IPS-15b (cell line): ENCODE data around the gene C16orf86.

ENCODE experiments used
- H3K27me3 ChIP-seq: one replicate; pipeline ENCODE4 v1.6.1; 2013; ENCODE audit warnings: low read length; ENCODE audit not compliant: control insufficient read depth, insufficient read depth
- H3K36me3 ChIP-seq: one replicate; pipeline ENCODE4 v1.6.1; 2013; ENCODE audit warnings: low read length; ENCODE audit not compliant: control insufficient read depth, insufficient read depth
- H3K4me1 ChIP-seq: one replicate; pipeline ENCODE4 v1.6.1; 2013; ENCODE audit warnings: mild to moderate bottlenecking, low read length; ENCODE audit not compliant: control insufficient read depth, insufficient read depth
- H3K4me3 ChIP-seq: one replicate; pipeline ENCODE4 v1.5.1; 2013; ENCODE audit warnings: low read depth, low read length
- H3K9ac ChIP-seq: one replicate; pipeline ENCODE4 v1.6.1; 2013; ENCODE audit warnings: low read depth, mild to moderate bottlenecking, low read length
- H3K9me3 ChIP-seq: one replicate; pipeline ENCODE4 v1.6.1; 2013; ENCODE audit warnings: mild to moderate bottlenecking, low read length; ENCODE audit not compliant: control insufficient read depth, insufficient read depth

The C16orf86 gene

DNA sequence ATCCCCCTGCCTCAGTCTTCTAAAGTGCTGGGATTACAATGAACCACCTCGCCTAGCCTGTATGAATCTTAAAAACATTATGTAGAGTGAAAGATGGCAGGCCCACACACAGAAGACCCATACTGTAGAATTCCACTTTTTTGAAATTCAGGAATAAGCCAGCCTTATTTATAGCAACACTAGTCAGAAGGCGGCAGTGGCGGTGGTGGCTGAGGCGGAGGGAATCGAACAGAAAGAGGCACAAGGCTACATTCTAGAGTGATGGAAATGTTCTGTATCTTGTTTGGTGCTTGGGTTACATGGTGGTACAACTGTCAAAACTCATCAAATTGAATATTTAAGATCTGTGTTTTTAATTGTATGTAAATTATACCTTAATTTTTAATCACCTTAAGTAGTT is 41.2 kb downstream of the C16orf86 start:
- Histone ChIP-seq H3K4me1 (peaks cover 4% of the 10 kb centered on the region), H3K4me3 (no peak overlapping the region), H3K36me3 (no peaks in the 10 kb centered on the region)

DNA sequence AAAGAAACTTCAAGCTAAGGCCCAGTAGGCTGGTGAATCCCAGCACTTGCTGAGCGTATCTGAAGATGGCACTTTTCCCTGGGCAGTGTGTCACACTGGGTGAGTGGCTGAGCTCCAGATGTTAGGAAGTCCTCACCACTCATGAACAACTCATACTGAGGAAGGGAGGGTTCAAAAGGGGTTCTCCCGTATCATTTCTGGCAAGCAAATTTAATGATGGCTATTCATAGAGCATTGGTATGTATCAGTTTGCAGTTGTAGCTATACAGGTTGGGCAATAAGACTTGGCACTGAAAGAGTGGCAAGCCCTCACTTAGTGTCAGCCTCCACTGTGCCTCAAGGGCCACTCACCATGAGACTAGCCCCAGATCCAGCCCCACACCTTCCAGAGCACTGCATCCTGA is 41.8 kb downstream of the C16orf86 start:
- no peak overlapping the region for H3K4me3 ChIP-seq
- H3K4me1 ChIP-seq, result peaks cover 4% of the 10 kb centered on the region
- H3K9ac ChIP-seq, result no peak overlapping the region
- no peaks in the 10 kb centered on the region for H3K9me3 ChIP-seq
- no peaks in the 10 kb centered on the region for H3K36me3 ChIP-seq
- no peaks in the 10 kb centered on the region for H3K27me3 ChIP-seq

More for the DNA sequence above, 41.2 kb downstream of the C16orf86 start:
- no peak overlapping the region for H3K9ac ChIP-seq
- no peaks in the 10 kb centered on the region for H3K9me3 ChIP-seq
- H3K27me3 ChIP-seq, result no peaks in the 10 kb centered on the region

DNA sequence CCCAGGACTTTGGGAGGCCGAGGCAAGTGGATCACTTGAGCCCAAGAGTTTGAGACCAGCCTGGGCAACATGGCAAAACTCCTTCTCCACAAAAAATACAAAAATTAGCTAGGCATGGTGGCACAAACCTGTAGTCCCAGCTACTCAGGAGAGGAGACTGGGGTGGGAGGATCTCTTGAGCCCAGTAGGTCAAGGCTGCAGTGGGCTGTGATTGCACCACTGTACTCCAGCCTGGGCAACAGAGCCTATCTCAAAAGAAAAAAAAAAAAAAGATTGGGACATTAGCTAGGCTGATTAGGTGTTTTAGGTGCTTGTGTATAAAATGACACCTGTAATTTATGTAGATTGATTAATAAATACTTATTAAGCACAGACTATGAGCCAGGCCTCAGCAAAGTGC is 42.4 kb downstream of the C16orf86 start:
- Histone ChIP-seq H3K9me3 (no peaks in the 10 kb centered on the region), H3K9ac (no peak overlapping the region), H3K27me3 (no peaks in the 10 kb centered on the region), H3K36me3 (no peaks in the 10 kb centered on the region), H3K4me1 (peaks cover 6% of the 10 kb centered on the region), H3K4me3 (no peak overlapping the region)

DNA sequence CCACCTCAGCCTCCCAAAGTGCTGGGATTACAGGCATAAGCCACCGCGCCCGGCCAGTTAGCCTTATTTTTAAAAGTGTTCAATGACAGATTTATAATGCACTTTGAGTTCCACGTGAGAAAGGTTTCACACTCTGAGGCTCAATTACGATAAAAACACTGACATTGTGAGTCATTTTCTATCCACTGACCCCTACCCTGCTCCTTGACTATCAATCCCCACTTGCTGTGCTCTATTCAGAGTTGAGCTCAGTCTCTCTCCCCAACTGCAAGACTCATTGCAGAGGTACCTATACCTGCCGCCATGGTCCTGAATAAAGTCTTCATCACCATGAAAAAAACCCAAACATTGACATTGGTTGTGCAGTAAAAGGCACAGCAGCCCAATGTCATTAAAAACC is 44.0 kb downstream of the C16orf86 start:
- Histone ChIP-seq H3K36me3 (no peaks in the 10 kb centered on the region), H3K9ac (no peak overlapping the region), H3K4me1 (peaks cover 6% of the 10 kb centered on the region), H3K27me3 (no peaks in the 10 kb centered on the region), H3K9me3 (no peaks in the 10 kb centered on the region), H3K4me3 (no peak overlapping the region)

DNA sequence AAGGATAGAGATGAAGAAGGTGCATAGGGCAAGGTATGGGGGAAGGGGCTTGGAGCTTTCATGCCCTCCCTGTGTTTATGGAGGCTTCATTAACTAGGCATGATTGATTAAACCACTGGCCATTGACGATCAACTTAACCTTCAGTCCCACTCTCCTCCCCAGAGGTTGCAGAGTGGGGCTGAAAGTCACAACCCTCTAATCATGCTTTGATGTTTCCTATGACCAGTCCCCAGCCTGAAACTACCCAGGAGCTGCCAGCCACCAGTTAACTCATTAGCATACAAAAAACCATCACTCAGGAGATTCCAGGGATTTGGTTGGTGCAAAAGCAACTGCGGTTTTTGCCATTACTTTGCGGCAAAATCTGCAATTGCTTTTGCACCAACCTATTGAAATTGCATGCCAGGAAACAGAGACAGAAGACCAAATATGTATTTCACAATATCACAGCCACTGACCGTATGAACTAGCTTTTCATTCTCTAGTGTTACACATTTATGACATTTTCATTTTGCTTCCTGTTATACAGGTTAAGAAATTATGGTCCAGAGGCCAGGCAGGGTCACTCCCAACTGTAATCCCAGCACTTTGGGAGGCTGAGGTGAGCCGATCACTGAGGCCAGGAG is 47.1 kb downstream of the C16orf86 start:
- Histone ChIP-seq H3K9me3 (no peaks in the 10 kb centered on the region), H3K4me3 (no peak overlapping the region), H3K27me3 (no peaks in the 10 kb centered on the region), H3K4me1 (peaks cover 14% of the 10 kb centered on the region), H3K36me3 (no peaks in the 10 kb centered on the region), H3K9ac (no peak overlapping the region)

DNA sequence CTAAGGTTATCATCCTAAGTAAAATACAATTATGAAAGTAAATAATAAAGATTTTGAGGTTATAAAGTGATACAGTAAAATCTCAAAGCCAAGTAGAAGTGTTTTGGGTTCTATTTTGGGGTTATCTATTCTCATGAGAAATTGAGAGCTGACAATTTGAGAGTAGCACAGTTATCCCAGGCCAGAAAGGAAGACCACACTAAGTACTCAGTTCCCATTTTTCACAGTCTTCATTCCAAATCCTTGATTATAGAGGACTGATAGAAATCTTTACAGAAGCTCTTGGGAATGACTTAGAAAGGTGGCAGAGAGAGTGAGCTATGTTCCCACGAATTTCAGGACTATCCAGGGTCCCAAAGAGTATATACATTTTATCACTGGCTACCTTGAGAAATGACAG is 47.9 kb downstream of the C16orf86 start:
- H3K27me3 ChIP-seq, result no peaks in the 10 kb centered on the region
- H3K9ac ChIP-seq, result no peak overlapping the region
- no peaks in the 10 kb centered on the region for H3K9me3 ChIP-seq
- H3K4me3 ChIP-seq, result no peak overlapping the region
- H3K36me3 ChIP-seq, result no peaks in the 10 kb centered on the region
- H3K4me1 ChIP-seq, result peaks cover 11% of the 10 kb centered on the region

- peaks cover 14% of the 10 kb centered on the region for H3K4me1 ChIP-seq
- no peaks in the 10 kb centered on the region for H3K9me3 ChIP-seq
- H3K27me3 ChIP-seq, result no peaks in the 10 kb centered on the region
- no peaks in the 10 kb centered on the region for H3K36me3 ChIP-seq
- H3K4me3 ChIP-seq, result no peak overlapping the region
- no peak overlapping the region for H3K9ac ChIP-seq
Measured at GRCh38 chr16:67716097-67716496, 49.5 kb downstream of the C16orf86 start.
